NCI-H82 treated with DMSO at 0.1 percent for 48 hours (cell line): ENCODE data around the gene RALGAPB.
"Not testable (repeated sequence)": the region's sequence is repeated elsewhere in the genome, so short reads cannot be mapped to it uniquely, and the experiment has no call there.

ENCODE experiments used
- DNase-seq: peaks from one replicate; lab custom pipeline; 2025; ENCODE audit not compliant: unreplicated experiment; lab: John Stamatoyannopoulos, UW

RALGAPB gene

DNA sequence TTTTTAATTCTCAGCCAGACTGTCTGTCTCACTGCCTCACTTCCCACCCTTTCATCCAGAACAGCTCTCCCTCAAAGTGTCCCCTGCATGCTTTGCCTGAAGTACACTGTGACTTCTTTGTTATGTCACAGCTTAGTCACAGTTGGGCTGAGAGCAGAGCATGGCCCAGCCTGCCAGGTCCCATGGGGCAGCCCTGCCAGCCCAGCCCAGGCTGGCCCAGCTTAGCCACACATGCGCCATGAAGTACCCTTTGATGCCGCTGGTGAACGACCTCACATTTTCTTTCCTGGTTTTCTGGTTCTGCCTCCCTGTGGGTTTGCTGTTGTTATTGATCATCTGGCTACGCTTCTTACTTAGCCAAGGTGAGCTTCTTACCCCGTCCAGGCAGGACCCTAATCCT is 108.4 kb downstream of the RALGAPB start, which contains the start of gene ADIG:
TSS of gene ADIG (plus strand) at position 185 of the 400 bp plus-strand sequence. CDS start at position 239, 54 bp downstream.
- no peak for DNase-seq

DNA sequence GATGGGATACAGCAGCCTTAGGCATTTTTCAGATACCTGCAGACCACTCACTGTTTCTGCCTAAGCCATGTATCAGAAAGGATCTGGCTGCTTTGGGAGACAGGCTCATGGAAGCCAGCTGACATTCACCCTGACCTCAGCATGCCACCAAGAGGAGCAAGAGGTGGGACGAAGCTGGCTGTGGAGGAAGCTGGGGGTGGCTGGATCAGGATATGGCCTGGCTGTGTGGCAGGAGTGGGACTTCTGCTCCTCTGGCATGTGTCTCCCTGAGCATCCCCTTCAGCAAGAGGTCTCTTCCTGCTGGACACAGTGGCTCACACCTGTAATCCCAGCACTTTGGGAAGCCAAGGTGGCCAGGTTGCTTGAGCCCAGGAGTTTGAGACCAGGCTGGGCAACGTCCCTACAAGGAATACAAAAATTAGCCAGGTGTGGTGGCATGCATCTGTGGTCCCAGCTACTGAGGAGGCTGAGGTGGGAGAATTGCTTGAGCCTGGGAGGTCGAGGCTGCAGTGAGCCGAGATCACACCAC is 109.3 kb downstream of the RALGAPB start:
- no peak for DNase-seq

DNA sequence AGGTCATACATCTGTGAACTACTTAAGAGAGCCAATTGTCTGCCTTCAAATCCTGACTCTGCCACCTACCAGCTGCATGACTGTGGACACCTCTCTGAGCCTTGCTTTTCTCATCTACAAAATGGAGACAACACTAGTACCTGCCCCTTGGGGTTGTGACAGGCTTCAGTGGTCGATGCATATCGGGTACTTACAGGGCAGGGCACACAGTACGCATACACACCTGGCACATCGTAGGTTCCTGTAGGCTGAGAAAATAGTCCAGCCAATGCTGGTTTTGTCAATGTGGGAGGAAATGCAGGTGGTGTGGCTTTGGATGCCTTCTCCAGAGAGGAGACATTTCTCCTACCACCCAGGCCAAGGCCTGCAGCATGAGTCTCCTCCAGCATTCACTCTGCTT is 110.7 kb downstream of the RALGAPB start:
- no peak for DNase-seq

DNA sequence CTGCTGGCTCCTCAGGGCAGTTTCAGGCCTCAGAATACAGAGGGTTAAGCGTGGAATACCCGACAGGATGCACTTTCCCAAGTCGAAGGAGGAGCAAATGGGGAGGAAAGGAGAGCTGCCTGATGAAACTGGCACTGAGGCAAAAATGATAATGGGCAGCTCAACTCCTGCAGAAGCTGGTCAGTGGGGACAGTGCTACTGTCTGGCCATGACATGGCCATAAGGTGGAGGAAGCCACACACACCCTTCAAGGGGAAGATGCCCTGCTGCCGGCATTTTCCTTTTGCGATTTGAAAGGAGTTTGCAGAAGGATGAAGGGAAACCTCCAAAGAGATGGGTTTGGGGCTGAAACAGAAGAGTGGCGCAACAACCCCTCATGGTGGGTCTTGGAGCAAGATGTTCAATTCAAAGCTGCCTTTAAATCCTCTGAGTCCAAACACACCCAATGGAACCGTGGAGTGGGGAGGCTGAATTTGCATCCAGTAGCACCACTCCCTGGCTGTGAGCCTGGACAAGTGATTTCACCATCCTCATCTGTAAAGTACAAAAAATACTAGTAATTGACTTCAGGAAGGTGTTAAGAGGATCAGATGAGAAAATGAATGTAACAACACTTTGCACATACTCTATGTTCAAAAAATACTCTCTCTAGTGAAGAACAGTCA is 111.6 kb downstream of the RALGAPB start:
- no peak for DNase-seq

DNA sequence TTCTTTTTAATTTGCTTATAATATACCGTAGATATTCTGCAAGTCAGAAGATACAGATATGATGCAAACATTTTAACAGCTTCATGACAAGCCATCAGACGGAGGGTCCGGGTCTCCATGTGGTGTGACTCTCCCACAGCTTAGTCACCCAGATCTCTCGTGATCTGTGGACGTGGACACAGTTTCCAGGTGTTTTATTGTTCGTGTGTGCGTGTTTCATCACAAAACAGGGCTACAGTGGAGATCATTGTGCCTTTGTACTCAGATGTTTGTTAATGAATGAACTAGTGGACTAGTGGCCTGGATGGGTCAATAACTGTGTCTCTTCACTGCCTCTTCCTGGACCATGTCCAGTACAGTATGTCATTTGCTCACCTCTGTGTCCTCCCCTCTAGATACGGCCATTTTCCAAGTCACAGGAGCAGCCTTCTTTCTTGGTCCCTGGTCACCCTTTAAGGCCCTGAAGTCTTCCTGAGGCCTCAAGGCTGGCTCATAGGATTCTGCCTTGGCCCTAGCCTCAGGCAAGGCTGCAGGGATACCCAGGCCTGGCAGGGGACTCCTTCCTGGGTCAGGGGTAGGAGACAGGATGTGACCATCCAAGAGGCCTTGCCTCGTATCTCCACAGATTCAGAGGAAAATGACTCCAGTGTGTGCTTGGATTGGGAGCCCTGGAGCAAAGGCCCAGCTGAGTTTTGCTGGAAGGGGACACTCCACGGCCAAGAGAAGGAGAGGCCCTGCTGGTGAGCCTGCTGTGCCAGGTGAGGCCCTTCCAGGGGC is 112.9 kb downstream of the RALGAPB start:
- no peak for DNase-seq

DNA sequence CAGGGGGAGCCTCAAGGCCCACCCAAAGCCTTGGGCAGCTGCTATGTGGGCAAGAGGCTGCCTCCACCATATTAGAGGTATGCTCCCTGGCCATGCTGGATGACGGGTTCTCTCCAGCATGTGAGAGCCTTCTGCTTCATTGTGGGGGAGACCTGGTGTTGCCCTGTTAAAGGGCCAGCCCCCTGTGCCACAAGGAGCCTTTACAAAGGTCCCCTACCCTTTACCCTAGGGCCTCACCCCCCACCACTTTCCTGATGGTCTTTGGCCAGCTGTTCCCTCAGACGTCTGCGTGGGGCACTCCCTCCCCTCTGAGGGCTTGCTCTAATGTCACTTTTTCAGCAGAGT is 113.5 kb downstream of the RALGAPB start:
- DNase-seq = no peak

DNA sequence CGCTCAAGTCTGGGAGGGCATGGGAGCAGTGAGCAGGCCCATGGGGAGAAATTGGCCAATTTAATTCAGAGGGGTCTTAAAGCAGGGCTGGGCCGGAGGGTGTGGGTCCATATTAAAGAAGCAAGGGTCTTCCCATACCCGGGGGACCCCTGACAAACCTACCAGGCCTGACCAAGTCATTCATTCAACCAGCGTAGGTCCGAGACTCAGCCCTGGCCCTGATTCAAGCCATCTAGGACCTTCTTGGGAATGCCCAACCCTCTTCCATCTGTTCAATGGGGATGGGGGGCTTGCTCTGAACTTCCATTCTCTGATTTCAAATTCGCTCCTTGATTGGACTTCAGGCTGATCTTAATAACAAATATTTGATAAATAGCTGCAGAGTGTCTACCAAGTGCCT is 115.7 kb downstream of the RALGAPB start:
- no peak for DNase-seq

DNA sequence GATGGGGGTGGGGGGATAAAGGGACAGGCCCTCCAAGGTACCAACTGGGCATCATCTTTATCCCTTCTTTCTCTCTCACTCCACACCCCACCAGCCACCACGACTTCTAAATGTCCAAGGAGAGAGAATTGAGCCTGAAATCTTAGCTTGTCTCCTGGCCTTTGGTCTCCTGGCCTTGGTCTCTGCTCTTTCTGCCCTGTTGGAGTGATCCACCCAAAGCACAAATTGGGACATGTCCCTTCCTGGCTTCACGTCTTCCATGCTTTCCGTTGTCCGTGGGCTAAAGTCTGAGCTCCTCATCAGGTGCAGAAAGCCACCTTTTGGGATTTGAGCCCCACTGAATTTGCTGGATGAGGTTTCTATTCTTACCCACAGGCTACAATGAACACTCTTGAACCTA is 116.7 kb downstream of the RALGAPB start:
- no peak for DNase-seq

DNA sequence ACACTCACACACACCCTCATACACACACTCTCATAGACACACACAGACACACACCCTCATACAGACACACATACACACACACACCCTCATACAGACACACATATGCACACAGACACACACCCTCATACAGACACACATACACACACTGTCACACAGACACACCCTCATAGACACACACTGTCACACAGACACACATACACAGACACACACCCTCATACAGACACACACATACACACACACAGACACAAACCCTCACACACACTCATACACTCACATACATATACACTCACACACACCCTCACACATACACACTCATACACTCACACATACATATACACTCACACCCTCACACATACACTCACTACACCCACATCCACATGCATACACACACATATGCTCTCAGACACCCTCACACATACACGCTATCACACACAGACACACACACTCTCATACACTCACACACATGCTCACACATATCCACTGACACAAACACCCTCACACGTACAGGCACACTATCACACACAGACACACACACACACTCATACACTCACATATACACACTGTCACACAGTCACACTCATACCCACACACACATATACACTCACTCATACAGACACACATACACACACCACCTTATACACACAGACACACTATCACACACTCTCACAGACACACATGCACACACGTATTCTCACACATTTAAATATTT is 117.5 kb downstream of the RALGAPB start:
- no peak for DNase-seq

DNA sequence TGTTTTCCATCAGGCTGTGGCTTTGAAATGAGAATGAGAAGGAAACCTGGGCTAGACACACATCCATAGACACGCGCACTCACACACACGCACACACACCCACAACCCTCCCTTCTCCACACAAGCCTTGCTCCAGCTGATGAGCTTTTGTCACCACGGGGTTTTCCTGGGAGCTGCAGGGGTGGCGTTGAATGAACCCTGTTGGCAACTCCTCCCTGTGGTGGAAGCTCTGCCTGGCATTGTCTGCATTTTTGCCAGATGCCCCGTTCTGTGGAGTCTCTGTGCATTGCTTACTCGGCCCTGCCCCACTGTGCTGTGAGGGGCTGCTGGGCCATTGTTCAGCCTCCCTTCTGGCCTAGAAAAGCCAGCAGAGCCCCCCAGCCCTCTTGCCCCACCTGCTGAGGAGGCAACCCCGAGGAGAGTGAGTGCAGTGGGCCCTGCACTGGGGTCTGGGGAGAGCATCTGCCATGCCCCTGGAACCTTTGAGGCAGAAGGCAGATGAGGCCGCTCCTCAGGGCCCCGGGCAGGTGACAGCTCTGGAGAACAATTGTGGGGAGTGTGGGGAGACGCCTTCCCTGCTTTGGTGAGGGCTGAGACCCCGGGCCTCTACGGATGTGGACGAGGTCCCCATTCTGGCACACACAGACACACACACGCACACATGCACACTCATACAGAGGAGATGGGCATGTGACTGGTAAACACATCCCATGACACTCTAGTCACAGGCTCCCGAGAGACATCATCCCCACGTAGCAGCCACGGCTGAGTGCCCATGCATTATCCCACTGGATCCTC is 118.2 kb downstream of the RALGAPB start:
- no peak for DNase-seq

DNA sequence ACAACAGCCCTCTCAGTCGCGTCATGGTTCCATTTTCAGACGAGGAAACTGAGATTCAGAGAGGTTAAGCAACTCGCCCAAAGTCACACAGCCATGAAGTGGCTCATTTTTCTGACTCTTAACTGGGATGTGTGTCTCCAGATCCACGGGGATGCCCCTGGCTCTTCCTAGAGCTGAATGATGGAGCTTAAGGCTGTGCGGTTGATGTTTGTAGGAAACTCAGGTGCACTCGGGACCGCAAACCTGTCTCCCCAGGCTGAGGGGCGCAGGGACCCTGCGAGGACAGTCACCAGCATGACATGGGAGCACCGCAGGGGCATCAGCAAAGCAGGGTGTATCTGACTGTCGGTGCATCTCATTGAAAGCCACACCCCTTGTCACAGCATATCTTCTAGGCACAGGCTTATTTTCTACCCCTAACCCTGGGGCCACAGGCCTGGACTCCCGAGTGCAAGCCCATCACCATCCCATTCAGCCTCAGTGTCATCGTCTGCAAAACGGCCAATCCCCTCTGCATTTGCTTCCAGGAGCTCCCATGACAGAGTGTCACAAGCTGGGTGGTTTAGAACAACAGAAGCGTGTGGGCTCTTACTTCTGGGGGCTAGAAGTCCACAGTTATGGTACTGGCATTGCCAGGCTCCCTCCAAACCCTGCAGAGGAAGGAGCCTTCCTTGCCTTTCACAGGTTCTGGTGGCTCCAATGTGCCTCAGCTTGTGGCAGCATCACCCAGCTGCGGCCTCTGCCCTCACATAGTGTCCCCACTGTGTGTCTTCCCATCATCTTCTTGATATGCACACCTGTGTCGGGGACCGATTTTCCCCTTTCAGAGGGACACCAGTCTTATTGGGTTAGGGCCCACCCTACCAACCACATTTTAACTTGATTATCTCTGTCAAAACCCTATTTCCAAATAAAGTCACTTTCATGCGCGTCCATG is 119.1 kb downstream of the RALGAPB start:
- DNase-seq = no peak

DNA sequence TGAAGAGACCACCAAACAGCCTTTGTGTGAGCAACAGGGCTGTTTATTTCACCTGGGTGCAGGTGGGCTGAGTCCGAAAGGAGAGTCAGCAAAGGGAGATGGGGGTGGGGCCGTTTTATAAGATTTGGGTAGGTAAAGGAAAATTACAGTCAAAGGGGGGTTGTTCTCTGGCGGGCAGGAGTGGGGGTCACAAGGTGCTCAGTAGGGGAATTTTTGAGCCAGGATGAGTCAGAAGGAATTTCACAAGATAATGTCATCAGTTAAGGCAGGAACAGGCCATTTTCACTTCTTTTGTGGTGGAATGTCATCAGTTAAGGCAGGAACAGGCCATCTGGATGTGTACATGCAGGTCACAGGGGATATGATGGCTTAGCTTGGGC is 119.8 kb downstream of the RALGAPB start:
- DNase-seq = not testable (repeated sequence)

DNA sequence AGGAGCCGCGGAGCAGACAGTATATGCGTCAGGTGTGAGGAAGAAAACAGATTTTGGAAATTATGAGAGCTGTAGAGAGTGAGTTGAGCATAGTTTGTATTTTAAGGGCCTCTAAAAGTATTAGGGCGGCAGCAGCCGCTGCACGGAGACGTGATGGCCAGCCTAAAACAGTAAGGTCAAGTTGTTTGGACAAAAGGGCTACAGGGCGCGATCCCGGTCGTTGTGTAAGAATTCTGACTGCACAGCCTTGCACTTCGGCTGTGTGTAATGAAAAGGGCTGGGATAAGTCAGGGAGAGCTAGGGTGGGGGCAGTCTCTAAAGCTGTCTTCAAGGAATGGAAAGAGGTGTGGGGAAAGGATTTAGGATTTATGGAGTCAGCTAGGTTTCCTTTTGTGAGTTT is 121.6 kb downstream of the RALGAPB start:
- not testable (repeated sequence) for DNase-seq

DNA sequence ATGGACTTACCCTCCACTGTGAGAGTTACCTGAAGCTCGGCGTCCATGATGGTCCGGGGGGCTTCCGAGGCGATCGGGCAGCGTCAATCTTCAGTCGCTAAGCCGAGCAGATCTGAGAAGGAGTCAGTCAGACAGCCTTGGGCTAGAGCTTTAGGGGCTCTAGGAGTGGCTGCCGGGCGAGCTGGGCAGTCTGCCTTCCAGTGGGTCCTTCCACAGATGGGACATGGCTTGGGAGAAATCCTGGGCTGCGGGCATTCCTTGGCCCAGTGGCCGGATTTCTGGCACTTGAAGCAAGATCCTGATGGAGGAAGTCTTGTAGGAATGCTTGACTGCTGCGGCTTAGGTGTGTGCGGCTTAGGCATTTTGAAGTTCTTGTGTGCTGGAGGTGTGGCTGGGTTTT is 123.2 kb downstream of the RALGAPB start:
- not testable (repeated sequence) for DNase-seq

DNA sequence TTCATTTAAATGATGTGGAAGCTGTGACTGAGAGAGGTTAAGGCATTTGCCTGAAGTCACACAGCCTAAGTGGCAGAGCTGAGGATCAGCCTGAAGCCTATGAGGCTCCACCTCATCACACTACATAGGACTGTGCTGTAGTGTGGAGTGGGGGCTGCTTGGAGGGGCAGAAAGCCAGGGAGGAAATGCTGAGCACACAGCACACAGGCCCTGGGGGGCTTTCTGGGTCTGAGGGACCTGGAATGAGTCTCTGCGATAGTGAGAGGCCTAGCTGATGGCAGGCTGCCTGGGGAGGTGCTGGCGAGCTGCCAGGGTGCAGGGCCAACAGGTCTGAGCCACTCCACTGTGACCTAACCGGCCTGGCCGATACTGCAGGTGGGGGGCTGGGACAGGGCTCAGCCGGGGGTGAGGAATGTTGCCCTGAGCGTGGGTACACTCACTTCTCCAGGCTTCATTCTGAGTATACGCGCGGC is 126.8 kb downstream of the RALGAPB start:
- DNase-seq = no peak

DNA sequence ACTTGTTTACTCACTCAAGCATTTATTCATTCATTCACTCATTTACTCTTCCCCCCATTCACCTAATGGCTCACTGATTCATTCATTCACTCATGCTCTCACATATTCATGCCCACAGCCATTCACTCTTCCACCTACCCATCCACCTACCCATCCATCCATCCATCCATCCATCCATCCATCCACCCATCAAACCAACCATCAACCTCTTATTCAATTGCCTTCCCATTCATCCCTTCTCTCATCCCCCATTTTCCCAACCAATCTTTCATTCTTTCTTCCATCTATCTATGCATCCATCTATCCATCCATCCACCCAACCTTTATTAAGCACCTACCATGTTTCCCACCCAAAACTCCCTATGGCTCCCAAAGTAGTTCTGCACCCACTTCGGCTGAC is 127.4 kb downstream of the RALGAPB start:
- DNase-seq = no peak

DNA sequence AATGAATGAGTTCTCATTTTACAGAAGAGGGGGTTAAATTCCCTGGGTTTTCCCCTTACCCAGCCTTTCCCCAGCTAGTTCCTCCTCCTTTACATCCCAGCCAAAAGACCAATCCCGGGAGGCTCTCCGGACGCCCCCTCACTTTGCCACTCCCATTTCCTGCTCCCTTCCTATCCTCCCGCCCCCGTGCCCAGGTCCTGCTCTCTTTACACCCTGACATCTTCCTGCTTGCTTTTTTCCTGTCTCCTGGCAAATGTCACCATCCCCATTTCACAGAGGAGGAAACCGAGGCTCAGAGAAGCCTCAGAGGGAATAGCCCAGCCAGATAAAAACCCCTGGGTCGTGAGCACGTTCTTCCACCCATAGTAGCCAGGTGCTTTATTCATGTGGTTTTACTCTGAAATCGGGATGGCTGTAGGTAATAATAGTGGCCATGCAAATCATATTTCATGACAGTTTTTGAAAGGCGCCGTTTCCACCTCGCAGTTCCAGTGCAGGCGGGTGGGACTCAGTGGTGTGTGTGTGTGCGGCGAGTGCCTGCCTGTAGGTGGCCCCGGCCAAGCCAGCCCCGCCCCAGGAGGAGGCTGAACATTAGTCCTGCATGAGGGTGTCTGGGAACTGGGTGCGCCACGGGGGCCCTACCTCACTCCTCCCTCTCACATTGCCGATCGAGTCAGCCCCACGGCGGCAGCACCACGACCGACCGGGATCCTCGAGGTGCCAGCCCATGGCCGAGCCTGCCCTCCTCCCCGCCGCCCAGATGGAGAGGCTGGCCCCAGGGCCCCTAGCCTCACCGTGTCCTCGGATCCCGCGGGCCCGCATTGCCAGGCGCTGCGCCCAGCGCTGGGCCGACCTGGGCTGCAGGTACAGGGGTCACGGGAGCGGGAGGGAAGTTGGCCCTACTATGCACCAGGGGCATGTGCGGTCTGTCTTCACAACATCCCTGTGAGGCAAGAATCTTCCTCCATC is 128.9 kb downstream of the RALGAPB start, which contains the start of gene ARHGAP40:
TSS of gene ARHGAP40 (plus strand) at position 594 of the 969 bp plus-strand sequence.
- DNase-seq = no peak

DNA sequence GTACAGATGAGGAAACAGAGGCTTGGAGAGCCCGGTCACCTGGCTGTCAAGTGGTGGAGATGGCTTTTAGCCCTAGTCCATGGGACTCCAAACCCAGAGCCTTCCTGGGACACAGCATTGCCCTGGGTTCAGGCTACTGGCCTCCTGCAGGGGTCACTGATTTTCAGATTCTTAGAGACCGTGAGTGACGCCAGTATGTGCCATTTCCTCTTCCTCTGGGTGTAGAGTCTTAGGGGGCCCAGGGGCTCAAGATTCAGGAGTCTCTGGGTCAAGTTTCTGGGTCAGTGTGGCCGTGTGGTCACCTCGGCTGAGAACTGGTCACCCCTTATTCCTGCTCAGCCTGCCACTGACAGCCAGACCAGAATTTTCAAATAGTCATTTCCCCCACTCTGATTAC is 129.5 kb downstream of the RALGAPB start:
- DNase-seq = no peak

DNA sequence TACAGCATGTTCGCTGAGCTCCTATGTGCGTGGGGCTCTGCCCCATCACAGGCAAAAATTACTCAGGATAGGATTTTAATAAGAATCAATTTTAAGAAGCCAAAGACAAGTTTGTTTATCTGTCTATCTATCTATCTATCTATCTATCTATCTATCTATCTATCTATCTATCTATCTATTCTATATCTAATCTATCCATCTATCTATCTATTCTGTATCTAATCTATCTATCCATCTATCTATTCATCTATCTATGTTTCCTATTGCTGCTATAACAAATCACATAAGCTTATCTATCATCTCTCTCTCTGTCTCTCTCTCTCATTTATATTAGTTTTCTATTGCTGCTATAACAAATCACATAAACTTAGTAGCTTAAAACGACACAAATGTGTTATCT is 130.6 kb downstream of the RALGAPB start:
- DNase-seq = no peak
